ENCODE measurements around the gene TTC9B. TPM values are rescaled to one million over a fixed set of nuclear protein-coding genes. Genes with fewer than 3 reads are reported as not detected.

TTC9B gene
- total and polyA plus RNA-seq, 2 of the 8 experiments (the other 6 are each of a cell fraction or from before 2014, with no cell fraction given), result 0.26 TPM; not detected in 1

DNA sequence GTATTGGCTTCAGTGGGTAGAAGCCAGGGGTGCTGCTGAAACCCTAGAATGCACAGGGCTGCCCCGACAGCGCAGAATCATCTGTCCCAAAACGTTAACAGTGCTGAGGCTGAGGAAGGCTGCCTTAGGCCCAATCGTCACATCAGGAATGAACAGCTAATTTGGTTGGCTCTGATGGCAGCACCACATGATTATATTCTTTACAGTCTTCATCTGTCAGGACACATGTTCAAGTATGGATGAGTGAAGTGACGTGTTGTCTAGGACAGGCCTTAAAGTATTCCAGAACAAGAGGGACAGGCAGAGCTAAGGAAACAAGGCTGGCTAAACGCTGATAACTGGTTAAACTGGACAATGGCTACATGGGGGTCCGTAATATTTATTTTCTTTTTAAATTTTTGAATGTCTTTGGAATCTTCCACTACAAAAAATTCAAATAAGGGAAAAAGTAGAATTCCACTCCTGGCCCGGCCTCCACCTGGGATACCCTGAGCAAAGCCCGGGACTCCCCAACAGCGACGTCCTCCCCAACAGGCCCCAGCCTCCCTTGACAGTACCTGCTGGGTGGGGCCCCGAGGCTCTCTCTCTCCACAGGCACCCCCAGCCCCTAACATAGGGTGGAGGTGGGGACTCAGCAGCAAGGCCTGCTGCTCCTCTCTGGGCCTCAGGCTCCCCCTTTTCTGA is 23.1 kb upstream of the TTC9B start:
- Histone ChIP-seq H2BK20ac (ENCODE audit: low read length) (no peak overlapping the region), H3K9ac (replicated peaks in 1 of 4; ENCODE audit: extremely low read depth in 1 of 4, low read depth in 3 of 4, low read length in 3 of 4) (no peak overlapping the region), H3K4me2 (ENCODE audit: insufficient read depth in 1 of 2, low read depth in 2 of 2, low read length in 2 of 2) (no peak overlapping the region), H3K4me1 (replicated peaks in 1 of 4; ENCODE audit: control insufficient read depth in 3 of 4, insufficient read depth in 4 of 4, low read length in 3 of 4) (no peaks in the 10 kb centered on the region; a peak in 1 of 7 replicates), H3K4ac (replicated peaks; ENCODE audit: insufficient read length, low read depth, low read length) (no peak overlapping the region), H4K8ac (ENCODE audit: extremely low read depth, insufficient read depth, low read length) (no peak overlapping the region; the same call in 1 of the 2 replicates), H3K23ac (ENCODE audit: insufficient read length) (no peak overlapping the region), H3K27me3 (replicated peaks in 1 of 4; ENCODE audit: control insufficient read depth in 3 of 4, extremely low read depth in 1 of 4, insufficient read depth in 3 of 4, low read length in 3 of 4) (no peaks in the 10 kb centered on the region), H2BK5ac (ENCODE audit: low read depth, low read length) (no peak overlapping the region), H3K79me1 (ENCODE audit: low read depth, low read length) (peaks cover 5% of the 10 kb centered on the region), H3K79me2 (ENCODE audit: control insufficient read depth in 1 of 2, insufficient read depth in 2 of 2, low read length in 2 of 2) (no peaks in the 10 kb centered on the region), H4K5ac (ENCODE audit: insufficient read length, low read depth, low read length) (no peak overlapping the region), H2BK12ac (ENCODE audit: low read depth, low read length) (no peak overlapping the region), H2AFZ (ENCODE audit: low read length) (no peak overlapping the region), H3K18ac (ENCODE audit: extremely low read depth, low read length) (no peak overlapping the region), H3K14ac (ENCODE audit: insufficient read length) (no peak overlapping the region), H2AK5ac (ENCODE audit: low read depth, low read length) (no peak overlapping the region), H4K91ac (replicated peaks; ENCODE audit: insufficient read length, low read length) (no peak overlapping the region), H3K27ac (ENCODE audit: low read depth, low read length) (no peak overlapping the region), H3K4me3 (ENCODE audit: extremely low read depth in 1 of 4, insufficient read depth in 2 of 4, low read depth in 3 of 4, low read length in 4 of 4) (no peak overlapping the region), H2BK15ac (ENCODE audit: low read length) (no peak overlapping the region), H3K23me2 (ENCODE audit: low read depth, low read length) (no peaks in the 10 kb centered on the region), H3K9me3 (ENCODE audit: insufficient read depth in 2 of 2, low read depth in 1 of 2, low read length in 1 of 2) (no peaks in the 10 kb centered on the region), H3K36me3 (ENCODE audit: control insufficient read depth in 2 of 4, insufficient read depth in 4 of 4, low read length in 3 of 4) (peaks cover 4 to 32% (median 10%) of the 10 kb centered on the region in 4 experiments; a peak in 5 of 8 replicates), H4K20me1 (replicated peaks in 1 of 2; ENCODE audit: control insufficient read depth in 1 of 2, insufficient read depth in 2 of 2, low read length in 2 of 2) (peaks cover 2 to 8% of the 10 kb centered on the region in 2 experiments), H3K56ac (replicated peaks; ENCODE audit: insufficient read length, low read depth, low read length) (no peak overlapping the region), H2BK120ac (replicated peaks; ENCODE audit: low read depth, low read length) (no peak overlapping the region)
- no peak for FAIRE-seq
- WGBS, 2 experiments (ENCODE audit: extremely low coverage in 1 of 2, insufficient coverage in 1 of 2, insufficient read length in 1 of 2, insufficient replicate concordance in 2 of 2, low coverage in 1 of 2, low lambda C conversion rate in 2 of 2, missing lambda C conversion rate in 1 of 2), result 90% methylated on average over 12 of the region's 12 CpGs; no CpG with 5 or more reads in 1 of the 2 experiments
- ChIA-PET POLR2A (ENCODE audit: partially characterized antibody) (interaction anchor here (1.4 kb wide), 1 partner anchor 40 kb away, joined by 3 read pairs; no protein-coding TSS in a partner anchor), CTCF (ENCODE audit: partially characterized antibody) (interaction anchor here (0.6 to 1.5 kb wide), 3 partner anchors 8 to 51 kb away, joined by 3 to 6 read pairs (median 3); no protein-coding TSS in a partner anchor)
- TF ChIP-seq KDM1A (IDR thresholded peaks at IDR 0.05; ENCODE audit: borderline replicate concordance, low read length), result no peak
- TF ChIP-seq SP2 (IDR thresholded peaks at IDR 0.05; ENCODE audit: low read length), result no peak
- no peak for TF ChIP-seq SAP30 (IDR thresholded peaks at IDR 0.05; ENCODE audit: insufficient read depth, insufficient replicate concordance, low read length)
- no peak for TF ChIP-seq RXRA (IDR thresholded peaks at IDR 0.05; ENCODE audit: insufficient read depth, low read depth, low read length)
- no peak for TF ChIP-seq EGR1 (IDR thresholded peaks at IDR 0.05; ENCODE audit: borderline replicate concordance, low read depth, low read length)
- TF ChIP-seq NRF1 (IDR thresholded peaks at IDR 0.05; ENCODE audit: low read depth, low read length), result no peak
- TF ChIP-seq POLR2AphosphoS5 (IDR thresholded peaks at IDR 0.05; ENCODE audit: low read depth, low read length), result no peak
- no peak for DNase-seq (ENCODE audit: low read depth in 1 of 2, low spot score in 2 of 2)

All from H1 (cell line).